Right kidney (tissue), 1 donor: Measurements from ENCODE around the gene MINDY4.

Experiments used
- DNase-seq: peaks from one replicate; pipeline ENCODE4 v3.0.0-alpha.2; 2016

MINDY4 gene

DNA sequence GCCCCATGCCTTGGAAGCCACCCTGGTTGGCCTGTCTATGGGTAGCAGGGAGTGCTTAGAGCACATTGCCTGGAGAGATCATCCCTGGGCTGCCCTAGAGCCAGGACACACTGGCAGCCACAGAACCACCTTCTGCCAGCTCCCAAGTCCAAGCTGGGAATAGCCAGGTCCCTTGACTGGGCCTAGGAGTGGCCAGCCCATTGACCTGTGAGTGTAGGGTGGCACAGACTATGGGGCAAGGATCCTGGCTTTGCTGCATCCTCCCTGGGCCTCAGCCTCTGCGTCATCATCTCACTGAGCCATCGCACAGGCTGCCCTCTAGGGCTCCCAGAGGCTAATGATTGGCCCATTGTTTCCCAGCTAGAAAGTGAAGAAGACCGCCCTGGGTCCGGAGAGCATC, 147.5 kb downstream of the MINDY4 start:
- DNase-seq: no peak

DNA sequence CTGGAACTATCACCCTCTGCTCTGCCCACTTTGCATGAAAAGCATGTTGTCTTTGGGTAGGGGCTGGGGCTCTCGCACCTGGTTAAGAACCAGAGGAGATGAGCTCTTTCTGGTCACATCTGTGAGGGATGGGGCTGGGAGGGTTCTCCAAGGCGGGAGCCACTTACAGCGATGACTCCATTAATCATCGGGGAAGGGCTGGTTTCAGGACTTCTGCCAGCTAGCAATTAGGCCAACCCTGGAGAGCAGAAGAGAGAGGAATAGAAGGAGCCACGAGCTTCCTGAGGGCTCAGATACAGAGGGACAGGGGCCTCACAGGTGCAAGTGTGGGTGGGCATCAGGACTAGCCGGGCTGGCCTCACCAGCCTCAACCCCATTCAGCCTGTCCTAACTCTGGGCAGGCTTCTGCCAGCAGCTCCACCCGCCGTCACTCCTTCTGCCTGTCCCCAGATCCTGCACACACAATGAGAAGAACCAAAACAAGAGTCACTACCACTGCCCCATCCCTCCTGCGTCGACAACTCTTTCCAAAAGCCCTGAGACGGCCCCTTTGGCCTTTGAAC, 148.9 kb downstream of the MINDY4 start:
- no peak for DNase-seq

DNA sequence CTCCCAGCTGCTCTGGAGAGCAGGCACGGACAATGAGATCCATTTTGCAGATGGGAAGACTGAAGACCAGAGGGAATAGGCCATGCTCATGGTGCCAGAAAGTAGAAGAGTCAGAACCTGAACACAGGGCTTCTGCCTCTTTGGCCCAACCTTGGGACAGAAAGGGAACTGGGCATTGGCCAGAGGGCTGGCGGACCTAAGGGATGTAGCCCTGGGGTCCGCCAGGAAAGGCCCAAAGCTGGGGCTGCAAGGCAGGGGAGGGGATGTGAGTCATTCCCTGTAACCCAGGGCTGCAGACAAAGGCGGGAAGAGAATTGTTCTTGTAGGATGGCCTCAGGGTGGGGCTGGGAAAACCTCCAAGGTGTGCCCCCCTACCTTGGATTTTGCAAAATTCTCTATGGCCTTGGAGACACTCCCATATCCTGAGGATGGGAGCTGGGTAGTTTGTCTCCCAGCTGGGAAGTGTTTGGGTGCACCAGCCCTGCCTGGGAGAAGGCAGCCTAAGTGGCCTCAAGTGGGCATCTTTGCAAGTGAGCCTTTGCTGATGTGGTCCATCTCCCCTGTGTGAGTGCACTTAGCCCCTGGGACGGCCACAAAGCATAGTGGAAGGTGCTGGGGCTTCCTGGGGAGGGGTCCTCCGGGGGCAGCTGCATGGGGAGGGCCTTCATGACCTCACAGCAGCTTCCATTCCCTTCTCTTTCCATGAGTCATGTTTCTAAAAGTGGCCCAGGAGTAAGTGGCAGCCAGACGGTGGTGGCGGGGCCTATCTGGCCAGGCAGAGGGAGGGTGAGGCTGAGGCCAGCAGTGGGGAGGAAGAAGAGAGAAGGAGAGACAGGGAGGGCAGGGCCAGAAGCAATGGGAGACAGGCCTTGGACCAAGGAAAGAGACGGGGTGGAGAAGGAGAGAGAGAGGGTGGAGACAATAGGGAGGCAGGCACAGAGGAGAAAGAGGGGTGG, 149.6 kb downstream of the MINDY4 start:
- no peak for DNase-seq

DNA sequence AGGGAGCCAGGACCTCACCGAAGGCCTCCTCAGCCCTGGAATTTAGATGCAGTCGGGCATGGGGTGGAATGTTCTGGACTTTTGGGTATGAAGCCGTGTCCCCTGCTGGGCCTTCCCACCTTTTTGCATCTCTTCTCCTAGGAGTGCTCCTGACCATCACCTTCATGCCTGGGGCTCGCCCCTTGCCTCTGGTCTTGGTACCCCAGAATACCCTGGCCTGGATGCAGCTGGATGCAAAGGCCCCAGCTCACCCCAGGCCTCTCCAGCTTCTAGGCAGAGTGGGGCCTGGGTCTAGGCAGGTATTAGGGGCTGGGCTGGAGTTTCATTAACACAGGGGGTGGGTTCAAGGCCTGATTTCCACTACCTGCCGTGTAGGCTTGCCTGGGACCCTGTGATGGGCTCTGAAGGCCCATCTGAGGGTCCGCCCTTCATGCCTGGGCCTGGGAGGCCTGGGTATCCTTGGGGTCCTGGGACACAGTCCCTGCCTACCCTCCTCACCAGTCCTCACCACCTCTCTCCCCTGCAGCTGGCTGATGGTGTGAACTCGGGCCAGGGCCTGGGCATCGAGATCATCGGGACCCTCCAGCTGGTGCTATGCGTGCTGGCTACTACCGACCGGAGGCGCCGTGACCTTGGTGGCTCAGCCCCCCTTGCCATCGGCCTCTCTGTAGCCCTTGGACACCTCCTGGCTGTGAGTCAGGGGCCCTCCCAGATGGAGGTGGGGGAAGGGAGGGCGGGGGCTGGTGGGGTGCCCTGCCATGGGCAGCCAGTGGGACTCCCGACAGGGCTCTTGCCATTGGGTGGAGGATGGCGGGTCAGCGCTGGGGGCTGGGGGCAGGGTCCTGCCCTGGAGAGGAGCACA, 150.6 kb downstream of the MINDY4 start:
- no peak for DNase-seq

DNA sequence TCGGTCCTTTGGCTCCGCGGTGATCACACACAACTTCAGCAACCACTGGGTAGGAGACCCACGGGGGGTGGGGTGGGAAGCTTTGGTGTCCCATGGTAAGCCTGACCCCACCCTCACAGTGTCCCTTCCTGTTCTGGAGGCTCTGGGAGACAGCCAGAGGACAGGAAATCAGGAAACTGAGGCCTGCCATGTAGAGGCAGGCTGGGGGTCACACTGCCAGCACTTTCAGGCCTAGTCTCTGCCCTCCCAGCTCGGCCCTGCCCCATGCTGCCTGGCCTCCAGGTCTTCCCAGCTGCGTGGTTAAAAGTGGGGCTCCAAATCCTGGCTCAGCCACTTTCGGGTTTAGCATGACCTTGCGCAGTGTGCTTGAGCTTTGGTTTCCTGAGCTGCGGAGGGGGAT, 151.4 kb downstream of the MINDY4 start:
- no peak for DNase-seq

DNA sequence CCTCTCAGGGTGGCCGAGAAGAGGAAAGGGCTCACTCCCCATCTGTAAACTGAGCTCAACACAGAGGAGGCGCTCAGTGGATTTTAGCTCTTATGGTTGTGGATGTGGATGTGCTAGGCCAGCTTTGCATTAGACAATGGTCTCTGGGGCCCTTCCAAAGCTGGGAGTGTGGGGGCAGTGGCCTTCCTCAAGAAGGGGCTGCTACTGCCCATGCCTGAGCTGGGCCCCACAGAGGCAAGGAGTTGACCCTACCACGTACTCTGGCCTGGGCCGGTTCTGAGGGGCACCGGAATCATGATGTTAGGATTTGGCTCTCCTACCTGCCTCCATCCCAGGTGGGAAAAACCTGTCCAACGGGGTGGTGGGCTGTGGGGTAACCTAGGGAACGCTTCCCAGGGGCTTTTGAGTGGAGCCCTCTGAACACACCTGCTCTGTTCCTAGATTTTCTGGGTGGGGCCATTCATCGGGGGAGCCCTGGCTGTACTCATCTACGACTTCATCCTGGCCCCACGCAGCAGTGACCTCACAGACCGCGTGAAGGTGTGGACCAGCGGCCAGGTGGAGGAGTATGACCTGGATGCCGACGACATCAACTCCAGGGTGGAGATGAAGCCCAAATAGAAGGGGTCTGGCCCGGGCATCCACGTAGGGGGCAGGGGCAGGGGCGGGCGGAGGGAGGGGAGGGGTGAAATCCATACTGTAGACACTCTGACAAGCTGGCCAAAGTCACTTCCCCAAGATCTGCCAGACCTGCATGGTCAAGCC, 152.0 kb downstream of the MINDY4 start:
- no peak for DNase-seq

DNA sequence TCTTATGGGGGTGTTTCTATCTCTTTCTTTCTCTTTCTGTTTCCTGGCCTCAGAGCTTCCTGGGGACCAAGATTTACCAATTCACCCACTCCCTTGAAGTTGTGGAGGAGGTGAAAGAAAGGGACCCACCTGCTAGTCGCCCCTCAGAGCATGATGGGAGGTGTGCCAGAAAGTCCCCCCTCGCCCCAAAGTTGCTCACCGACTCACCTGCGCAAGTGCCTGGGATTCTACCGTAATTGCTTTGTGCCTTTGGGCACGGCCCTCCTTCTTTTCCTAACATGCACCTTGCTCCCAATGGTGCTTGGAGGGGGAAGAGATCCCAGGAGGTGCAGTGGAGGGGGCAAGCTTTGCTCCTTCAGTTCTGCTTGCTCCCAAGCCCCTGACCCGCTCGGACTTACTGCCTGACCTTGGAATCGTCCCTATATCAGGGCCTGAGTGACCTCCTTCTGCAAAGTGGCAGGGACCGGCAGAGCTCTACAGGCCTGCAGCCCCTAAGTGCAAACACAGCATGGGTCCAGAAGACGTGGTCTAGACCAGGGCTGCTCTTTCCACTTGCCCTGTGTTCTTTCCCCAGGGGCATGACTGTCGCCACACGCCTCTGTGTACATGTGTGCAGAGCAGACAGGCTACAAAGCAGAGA, 152.7 kb downstream of the MINDY4 start:
- DNase-seq: no peak

DNA sequence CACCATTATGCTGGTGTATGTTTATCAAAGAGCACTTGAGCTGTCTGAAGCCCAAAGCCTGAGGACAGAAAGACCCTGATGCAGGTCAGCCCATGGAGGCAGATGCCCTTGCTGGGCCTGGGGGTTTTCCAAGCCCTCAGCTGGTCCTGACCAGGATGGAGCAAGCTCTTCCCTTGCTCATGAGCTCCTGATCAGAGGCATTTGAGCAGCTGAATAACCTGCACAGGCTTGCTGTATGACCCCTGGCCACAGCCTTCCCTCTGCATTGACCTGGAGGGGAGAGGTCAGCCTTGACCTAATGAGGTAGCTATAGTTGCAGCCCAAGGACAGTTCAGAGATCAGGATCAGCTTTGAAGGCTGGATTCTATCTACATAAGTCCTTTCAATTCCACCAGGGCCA, 153.4 kb downstream of the MINDY4 start:
- DNase-seq: no peak

DNA sequence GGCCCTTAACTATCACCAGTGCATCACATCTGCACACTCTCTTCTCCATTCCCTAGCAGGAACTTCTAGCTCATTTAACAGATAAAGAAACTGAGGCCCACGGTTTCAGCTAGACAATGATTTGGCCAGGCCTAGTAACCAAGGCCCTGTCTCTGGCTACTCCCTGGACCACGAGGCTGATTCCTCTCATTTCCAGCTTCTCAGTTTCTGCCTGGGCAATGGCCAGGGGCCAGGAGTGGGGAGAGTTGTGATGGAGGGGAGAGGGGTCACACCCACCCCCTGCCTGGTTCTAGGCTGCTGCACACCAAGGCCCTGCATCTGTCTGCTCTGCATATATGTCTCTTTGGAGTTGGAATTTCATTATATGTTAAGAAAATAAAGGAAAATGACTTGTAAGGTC, 153.9 kb downstream of the MINDY4 start:
- DNase-seq: no peak

DNA sequence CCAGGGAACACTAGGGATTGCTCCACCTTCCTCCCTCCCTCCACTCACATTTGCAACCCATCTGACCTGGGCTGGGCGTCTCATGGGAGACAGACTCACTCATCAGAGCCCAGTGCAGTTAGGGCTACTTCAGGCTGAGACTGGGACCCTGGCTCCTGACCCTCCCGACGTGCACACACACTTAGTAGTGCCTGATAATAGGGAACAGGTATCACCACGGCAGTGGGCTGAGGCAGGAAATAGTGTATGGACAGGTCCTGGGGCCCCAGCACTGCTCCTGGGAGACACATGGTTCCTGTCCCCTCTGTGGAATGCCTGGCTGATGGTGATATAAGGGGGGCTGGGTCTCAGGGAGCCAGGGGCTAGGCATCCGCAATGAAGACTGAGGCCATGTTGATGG, 154.7 kb downstream of the MINDY4 start:
- DNase-seq: no peak

DNA sequence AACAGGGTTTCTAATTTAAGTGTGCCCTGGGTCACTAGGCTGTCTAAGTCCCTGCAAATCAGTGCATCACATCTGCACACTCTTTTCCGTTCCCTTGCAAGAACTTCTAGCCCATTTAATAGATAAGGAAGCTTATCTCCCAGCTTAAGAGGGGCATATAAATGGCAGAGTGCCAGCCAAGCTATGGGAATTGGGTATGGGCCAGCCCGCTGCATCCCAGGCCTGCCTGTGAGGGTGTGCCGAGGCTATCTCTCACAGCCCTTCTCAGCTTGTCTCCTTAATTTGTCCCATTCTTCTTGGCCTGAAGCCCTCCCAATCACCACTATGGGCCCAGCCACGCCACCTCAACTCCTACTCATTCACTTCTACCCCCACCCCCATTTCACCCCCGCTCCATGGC, 155.1 kb downstream of the MINDY4 start:
- DNase-seq: no peak

DNA sequence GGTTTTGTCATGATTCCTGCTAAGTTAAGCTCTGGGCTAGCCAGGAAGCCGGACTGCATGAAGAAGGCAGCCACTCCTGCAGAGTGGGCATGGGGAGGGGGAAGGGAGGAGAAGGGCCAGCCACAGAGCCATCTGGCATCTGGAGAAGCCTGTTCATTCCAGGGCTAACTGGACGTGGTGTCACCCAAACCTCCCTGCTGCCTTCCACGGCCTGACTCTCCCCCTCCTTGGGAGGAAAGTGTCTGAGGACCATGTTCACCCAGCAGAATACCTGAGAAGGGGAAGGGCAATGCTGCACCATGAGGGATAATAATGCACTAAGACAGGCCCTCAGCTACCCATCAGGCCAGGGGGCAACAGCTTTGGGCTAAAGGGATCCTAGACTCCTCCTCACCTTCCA, 155.8 kb downstream of the MINDY4 start:
- no peak for DNase-seq

DNA sequence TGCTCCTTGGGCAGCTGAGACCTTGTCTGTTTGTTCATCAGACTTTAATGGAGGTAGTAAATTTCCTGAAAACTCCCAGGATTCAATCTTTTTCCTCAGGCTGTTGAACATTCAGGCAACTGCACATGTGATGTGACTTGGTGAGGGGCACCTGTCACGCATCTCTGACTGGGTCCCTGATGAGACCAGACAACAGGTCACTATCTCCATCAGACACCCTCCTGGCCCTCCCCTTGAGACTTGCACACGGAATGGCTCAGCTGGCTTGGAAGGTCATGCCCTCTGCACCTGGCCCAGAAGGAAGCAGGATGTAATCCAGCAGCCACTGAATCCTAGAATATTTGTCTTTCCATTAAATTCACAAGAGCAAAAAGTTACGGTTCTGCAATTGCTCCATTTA, 156.3 kb downstream of the MINDY4 start:
- DNase-seq: no peak

DNA sequence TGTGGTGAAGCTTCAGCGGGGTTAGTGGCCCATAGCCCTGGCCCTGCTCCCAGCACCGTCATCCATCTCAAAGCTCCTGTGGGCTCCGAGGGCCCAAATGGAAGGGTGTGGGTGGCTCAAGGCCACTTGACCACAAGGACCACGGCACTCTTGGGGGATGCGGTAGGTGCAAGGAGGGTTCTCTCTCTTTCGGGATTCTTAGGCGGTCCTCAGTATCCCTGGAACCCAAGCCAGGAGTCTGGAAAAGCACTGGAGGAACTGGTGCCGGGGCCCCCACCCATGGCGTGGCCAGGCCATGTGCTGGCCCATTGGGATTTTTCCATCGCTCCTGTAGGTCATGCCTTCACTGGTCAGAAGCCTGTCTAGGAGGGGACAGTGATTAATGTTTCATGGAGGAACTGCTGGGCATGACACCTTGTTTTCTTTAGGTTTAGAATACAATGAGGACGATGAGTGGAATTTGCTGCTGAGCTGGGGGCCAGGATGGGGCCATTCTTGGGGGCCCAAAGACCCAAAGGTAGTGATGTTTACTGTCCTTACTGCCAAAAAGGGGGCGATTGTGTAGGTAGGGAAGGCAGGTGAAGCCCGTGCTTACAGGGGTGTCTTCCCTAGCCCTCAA, 157.1 kb downstream of the MINDY4 start:
- DNase-seq: no peak

DNA sequence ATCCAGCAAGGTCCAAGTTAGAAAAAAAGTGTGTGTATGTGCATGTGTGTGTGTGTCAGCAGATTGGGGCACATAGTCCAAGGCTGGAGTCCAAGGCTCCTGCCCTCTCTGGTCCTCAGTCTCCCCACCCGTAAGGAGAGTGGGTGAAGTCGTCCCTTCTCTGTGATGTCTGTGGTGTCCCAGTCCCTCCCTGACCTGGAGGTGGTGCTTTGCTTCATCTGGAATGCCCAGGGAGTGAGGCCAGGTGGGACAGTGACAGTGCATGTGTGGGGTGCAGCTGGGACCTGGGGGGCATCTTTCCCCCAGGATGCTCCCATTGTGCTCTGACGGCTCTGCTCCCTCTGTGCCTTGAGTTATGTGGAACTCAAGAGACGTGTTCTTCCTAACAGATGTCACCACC, 158.5 kb downstream of the MINDY4 start:
- no peak for DNase-seq

DNA sequence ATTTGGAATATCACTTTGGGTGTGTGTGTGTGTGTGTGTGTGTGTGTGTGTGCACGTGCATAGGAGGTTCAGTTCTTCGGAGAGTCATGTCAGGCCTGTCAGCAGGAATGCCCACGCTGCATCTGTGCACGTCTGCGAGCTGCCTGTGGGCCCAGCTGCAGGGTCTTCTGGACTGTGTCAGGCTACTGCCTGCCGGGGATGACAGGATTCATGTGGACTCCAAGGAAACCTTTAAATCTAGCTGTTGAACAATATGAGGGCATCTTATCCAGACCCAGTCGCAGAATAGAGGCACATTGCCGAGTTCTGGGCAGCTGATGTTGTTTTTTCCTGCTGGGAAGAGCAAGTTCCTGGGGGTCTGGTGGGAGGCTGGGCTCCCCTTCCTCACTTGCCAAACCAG, 159.4 kb downstream of the MINDY4 start:
- DNase-seq: no peak

DNA sequence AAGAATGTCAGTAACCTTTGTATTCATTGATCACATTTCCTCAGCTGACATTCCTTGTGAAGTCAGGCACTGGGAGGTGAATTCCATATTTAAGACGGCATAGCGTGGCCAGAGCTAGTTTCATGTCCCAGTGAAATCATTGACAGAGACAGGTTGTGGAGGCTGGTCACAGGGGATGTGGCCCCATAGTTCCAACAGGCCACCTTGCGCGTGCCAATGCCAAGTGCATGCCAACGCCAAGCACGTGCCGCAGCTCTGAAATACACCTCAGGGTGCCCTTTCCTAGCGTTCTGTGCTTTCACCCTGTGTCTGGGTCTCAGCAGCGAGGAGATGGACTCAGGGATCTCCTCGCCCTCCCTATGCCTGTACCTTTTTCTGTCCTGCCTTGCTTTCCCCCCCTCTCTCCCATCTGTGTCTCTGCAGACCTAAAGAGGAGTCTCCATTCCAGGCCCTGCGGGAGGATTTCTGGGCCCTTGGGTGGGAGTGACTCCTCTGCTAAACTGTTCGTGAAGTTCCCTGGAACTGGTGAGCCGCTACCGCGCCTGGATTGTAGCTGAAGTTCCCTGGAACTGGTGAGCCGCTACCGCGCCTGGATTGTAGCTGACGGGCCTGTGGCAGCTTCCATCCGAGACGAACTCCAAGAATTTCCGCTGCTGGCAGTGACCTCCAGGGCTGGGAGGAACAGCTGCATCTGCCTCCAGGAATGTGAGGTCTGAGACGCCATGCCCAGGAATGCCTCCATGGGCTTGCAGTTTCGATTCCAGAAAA, 160.1 kb downstream of the MINDY4 start:
- DNase-seq: no peak

DNA sequence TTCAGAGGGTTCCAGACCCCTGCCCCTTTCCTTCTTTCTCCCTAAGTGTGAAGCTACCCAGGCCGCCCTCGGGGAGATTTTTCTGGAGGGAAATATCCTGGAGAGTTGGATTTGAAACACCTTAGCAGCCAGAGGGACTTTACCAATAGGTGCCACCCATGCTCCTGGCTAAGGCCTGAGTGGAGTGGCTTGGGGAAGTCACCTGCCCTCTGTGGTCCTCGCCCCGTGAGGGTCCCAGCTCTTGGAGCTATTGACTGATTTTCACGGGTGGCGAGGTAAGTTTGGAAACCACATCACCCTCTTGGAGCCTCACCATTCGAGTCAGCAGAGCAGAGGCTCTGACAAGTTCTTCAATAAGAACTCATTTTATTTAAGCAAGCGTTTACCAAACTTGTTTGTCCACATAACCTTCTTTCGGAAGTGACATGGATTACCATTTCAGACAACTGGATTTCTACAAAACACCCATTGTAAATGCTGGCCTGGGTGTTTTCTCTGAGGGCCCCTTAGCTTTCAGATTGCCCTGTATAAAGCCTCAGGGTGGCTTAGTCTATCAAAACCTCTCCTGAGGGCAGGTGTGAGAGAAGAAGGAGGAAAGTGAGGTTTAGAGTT, 160.8 kb downstream of the MINDY4 start:
- no peak for DNase-seq

DNA sequence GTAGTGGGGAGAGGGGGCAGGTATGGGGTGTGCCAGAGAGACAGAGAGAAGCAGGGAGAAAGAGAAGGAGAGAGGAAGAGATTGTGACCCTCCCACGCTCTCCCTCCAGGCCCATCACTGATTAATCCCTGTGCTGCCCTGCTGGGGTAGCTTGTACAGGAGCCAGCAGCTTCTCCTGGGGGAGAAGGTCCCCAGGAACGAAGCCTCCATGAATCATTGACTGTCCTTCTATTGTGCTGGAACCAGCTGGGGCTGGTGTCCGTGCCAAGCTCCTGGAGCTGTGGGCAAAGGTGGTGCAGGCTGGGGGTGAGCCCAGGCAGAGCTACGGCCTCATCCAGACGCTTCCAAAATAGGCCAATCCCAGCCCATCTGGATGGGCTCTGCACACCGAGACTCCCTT, 161.3 kb downstream of the MINDY4 start:
- DNase-seq: no peak
